ENCODE measurements around the gene PDE2A. TPM values are rescaled to one million over a fixed set of nuclear protein-coding genes. Genes with fewer than 3 reads are reported as not detected.

The PDE2A gene
- total and polyA plus RNA-seq, 2 of the 4 experiments (the other 2 are of a cell fraction) = 0.02 TPM; not detected in 1

GRCh38 chr11:72595292-72595684 lies 78.9 kb downstream of the PDE2A start:
- Histone ChIP-seq H3K79me1 (ENCODE audit: low read depth in 1 of 2, low read length in 2 of 2) (no peaks in the 10 kb centered on the region), H3K4me3 (ENCODE audit: insufficient read depth, low read depth, low read length) (no peak overlapping the region), H3K27me3 (ENCODE audit: control insufficient read depth, insufficient read depth, low read length) (peaks cover 91% of the 10 kb centered on the region), H2BK5ac (ENCODE audit: low read depth, low read length, poor library complexity, severe bottlenecking) (no peak overlapping the region), H2AK5ac (ENCODE audit: low read depth, low read length) (no peak overlapping the region), H3K14ac (replicated peaks; ENCODE audit: low read depth, low read length) (no peak overlapping the region), H4K91ac (ENCODE audit: insufficient read depth, low read depth, low read length) (no peak overlapping the region), H2AK9ac (replicated peaks; ENCODE audit: low read depth, low read length, poor library complexity) (no peak overlapping the region), H3K9me1 (ENCODE audit: insufficient read depth, low read length) (no peaks in the 10 kb centered on the region), H4K8ac (ENCODE audit: low read depth in 2 of 2, low read length in 2 of 2) (no peak overlapping the region), H3K23ac (ENCODE audit: low read depth, low read length) (no peak overlapping the region), H3K4ac (ENCODE audit: low read depth, low read length) (no peak overlapping the region), H2BK15ac (ENCODE audit: low read depth, low read length) (no peak overlapping the region), H2BK20ac (ENCODE audit: low read depth, low read length) (no peak overlapping the region), H2BK120ac (ENCODE audit: low read depth, low read length) (no peak overlapping the region), H3K18ac (ENCODE audit: low read depth, low read length) (no peak overlapping the region), H3K36me3 (ENCODE audit: control insufficient read depth, insufficient read depth, low read length) (no peaks in the 10 kb centered on the region), H3K56ac (ENCODE audit: extremely low read depth, insufficient read depth, low read length) (no peak overlapping the region), H3K9me3 (ENCODE audit: control insufficient read depth, insufficient read depth, low read length) (no peaks in the 10 kb centered on the region), H3K27ac (ENCODE audit: insufficient read depth, low read length) (no peak overlapping the region), H4K5ac (ENCODE audit: low read depth, low read length) (no peak overlapping the region), H3K9ac (ENCODE audit: low read depth, low read length) (no peak overlapping the region), H3K4me1 (ENCODE audit: control insufficient read depth, insufficient read depth, low read length) (no peaks in the 10 kb centered on the region), H2AFZ (replicated peaks; ENCODE audit: low read length, poor library complexity) (no peak overlapping the region), H3K4me2 (ENCODE audit: low read depth, low read length) (no peak overlapping the region), H4K20me1 (ENCODE audit: insufficient read depth, low read length) (0 out of 2 replicates have a peak, but pooled peaks cover 7% of the 10 kb centered on the region)
- DNase-seq (no peak), ATAC-seq (ENCODE audit: low read depth) (no peak)
- no CpG with 5 or more reads among the region's 9 CpGs for WGBS, 2 experiments (ENCODE audit: extremely low coverage in 2 of 2, insufficient read length in 1 of 2)
- in situ Hi-C loops (cut with MboI; ENCODE audit: low sequenced_read_pairs) = no loop called here
- ChIA-PET POLR2A (ENCODE audit: unreplicated experiment) (no interaction called here), CTCF (interaction anchor here (0.6 kb wide), 1 partner anchor 90 kb away, joined by 3 read pairs; no protein-coding TSS in a partner anchor)
- intact Hi-C loops (cut with micrococcal nuclease) = no loop called here
- TF ChIP-seq BHLHE40 (IDR thresholded peaks at IDR 0.05; ENCODE audit: low read depth, low read length) (no peak), CHD1 (IDR thresholded peaks at IDR 0.05; ENCODE audit: low read depth, low read length) (no peak), USF2 (IDR thresholded peaks at IDR 0.05; ENCODE audit: low read depth, low read length) (no peak), POLR2A (IDR thresholded peaks at IDR 0.05; ENCODE audit: low read depth, low read length) (no peak), NFE2L2 (IDR thresholded peaks at IDR 0.05; ENCODE audit: low read depth, low read length) (no peak), RCOR1 (IDR thresholded peaks at IDR 0.05; ENCODE audit: insufficient replicate concordance, low read length) (no peak), RFX5 (IDR thresholded peaks at IDR 0.05; ENCODE audit: low read depth, low read length) (no peak), SMC3 (IDR thresholded peaks at IDR 0.05; ENCODE audit: low read depth, low read length) (no peak), FOS (IDR thresholded peaks at IDR 0.05; ENCODE audit: low read depth, low read length) (no peak), MXI1 (IDR thresholded peaks at IDR 0.05; ENCODE audit: borderline replicate concordance, low read depth, low read length) (no peak), RAD21 (IDR thresholded peaks at IDR 0.05; ENCODE audit: low read length) (no peak), CEBPB (IDR thresholded peaks at IDR 0.05; ENCODE audit: low read depth, low read length) (no peak), MAZ (IDR thresholded peaks at IDR 0.05; ENCODE audit: borderline replicate concordance, low read depth, low read length) (no peak), MAFK (IDR thresholded peaks at IDR 0.05; ENCODE audit: low read depth, low read length) (no peak)
- TF ChIP-seq, protein P1, sequence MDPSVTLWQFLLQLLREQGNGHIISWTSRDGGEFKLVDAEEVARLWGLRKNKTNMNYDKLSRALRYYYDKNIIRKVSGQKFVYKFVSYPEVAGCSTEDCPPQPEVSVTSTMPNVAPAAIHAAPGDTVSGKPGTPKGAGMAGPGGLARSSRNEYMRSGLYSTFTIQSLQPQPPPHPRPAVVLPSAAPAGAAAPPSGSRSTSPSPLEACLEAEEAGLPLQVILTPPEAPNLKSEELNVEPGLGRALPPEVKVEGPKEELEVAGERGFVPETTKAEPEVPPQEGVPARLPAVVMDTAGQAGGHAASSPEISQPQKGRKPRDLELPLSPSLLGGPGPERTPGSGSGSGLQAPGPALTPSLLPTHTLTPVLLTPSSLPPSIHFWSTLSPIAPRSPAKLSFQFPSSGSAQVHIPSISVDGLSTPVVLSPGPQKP (IDR thresholded peaks at IDR 0.05; ENCODE audit: borderline replicate concordance, low read depth, low read length) = no peak
- TF ChIP-seq, protein P2, sequence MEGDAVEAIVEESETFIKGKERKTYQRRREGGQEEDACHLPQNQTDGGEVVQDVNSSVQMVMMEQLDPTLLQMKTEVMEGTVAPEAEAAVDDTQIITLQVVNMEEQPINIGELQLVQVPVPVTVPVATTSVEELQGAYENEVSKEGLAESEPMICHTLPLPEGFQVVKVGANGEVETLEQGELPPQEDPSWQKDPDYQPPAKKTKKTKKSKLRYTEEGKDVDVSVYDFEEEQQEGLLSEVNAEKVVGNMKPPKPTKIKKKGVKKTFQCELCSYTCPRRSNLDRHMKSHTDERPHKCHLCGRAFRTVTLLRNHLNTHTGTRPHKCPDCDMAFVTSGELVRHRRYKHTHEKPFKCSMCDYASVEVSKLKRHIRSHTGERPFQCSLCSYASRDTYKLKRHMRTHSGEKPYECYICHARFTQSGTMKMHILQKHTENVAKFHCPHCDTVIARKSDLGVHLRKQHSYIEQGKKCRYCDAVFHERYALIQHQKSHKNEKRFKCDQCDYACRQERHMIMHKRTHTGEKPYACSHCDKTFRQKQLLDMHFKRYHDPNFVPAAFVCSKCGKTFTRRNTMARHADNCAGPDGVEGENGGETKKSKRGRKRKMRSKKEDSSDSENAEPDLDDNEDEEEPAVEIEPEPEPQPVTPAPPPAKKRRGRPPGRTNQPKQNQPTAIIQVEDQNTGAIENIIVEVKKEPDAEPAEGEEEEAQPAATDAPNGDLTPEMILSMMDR (conservative IDR thresholded peaks at IDR 0.05; ENCODE audit: low read depth, low read length) = no peak
- no TSS peak for BruUV-seq (replicated peaks)
- dilution Hi-C loops (cut with HindIII; ENCODE audit: low sequenced_read_pairs, unreplicated experiment) = no loop called here

Measured in IMR-90 (cell line).